Raji (cell line): ENCODE data around the gene AQP12A.

Source experiments
- POLR2A ChIP-seq: IDR thresholded peaks from 2 replicates; pipeline ENCODE4 v1.6.1; 2011; ENCODE audit warnings: low read depth, low read length, control low read depth; ENCODE audit not compliant: insufficient read depth

AQP12A gene

DNA sequence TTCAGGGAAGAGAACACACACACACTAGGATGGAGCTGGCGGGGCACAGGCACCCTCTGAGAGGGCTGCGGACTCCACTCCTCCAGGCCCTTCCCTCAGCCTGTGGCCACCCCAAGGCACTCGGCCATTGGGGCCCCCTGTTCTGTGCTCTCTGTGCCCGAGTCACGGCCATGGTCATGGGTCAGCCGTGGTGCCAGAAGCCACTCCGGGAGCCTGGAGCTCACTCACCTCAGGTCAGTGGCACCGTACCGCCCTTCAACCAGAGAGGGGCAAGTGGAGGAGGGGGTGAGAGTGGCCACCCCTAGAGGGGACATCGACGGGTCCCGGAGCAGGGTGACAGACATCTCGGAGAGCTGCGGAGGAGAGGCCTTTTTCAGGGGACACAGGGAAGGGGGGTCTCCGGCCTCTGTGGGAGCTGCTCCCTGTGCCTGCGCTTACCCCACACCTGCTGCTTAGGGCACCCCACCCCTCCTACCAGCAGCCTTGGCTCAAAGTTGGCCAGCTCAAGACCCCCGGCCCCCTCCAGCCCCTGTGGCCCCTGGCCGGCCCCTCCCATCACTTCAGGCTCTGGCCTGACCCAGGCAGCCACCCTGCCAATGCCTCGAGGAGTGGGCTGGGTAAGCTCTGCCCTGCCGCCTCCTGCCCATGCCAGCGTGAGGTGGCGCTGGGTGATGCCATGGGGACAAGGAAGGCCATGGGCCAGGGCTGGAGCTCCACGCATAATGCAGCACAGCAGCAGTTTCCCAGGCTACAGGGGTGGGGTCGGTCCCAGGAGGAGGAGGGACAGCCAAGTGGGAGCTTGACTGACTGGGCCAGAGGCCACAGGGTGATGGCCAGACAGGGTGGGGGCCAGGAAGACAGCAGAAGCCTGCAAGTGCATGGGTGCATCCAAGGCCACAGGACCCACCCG lies 29.3 kb downstream of the AQP12A start:
- no peak for TF ChIP-seq POLR2A

GRCh38 chr2:240721596-240722180 lies 30.0 kb downstream of the AQP12A start:
- no peak for TF ChIP-seq POLR2A

DNA sequence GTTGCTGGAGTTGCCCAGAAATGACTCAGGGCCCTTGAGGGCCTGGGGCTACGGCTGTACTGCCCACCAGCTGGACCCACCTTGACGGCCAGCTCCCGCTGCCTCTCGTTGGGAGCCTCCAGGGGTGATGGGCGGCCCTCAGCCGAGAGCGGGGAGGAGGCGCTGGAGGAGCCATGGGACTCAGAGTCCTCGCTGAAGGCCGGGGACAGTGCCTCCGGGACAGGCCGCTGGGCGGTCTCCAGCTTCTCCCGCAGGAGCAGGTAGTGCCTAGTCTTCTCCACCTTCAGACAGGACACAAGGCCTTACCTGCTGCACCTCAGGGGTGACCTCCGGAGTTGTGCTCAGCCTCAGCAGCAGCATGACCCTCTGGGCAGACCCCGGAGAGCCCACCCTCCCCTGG lies 30.7 kb downstream of the AQP12A start:
- TF ChIP-seq POLR2A: no peak

GRCh38 chr2:240722796-240723735 lies 31.4 kb downstream of the AQP12A start:
- no peak for TF ChIP-seq POLR2A

DNA sequence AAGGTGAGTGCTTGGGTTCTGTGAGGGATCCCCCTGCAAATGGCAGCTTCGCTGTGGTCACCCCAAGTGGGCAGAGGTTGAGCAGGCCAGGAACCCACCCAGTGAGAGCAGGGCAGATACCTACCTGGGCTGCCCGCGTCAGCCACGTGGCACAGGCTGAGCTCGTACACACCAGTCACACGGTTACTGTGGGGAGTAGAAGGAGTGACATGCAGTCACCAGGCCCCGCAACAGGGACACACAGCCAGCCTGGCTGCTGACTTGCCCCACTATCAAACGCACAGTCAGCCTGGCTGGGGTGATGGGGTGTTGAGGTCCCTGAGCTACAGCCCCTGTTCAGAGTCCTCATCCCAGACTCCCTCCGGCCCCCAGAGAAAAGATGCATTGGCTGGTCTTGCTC lies 32.2 kb downstream of the AQP12A start:
- TF ChIP-seq POLR2A: no peak

DNA sequence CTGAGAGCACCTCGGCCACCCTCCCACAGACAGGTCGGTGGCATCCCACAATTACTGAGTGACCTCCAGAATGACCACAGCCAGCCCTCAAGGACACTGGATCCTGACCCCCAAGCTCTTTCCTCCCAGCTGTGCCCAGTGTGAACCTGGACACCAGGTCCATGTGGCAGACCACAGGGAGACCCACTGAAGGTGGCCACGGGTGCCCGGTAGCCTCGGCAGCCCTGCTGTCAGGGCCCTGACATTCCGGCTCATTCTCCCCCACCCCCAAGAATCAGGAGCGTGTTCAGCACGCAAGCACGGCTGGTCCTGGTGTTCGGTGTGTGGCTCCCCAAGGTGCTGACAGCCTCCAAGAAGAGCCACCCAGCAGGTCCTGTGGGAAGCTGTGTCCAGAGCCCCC lies 32.8 kb downstream of the AQP12A start:
- TF ChIP-seq POLR2A: no peak

- TF ChIP-seq POLR2A: no peak
Measured at GRCh38 chr2:240725266-240725665, 33.6 kb downstream of the AQP12A start.

- TF ChIP-seq POLR2A: no peak
Measured at GRCh38 chr2:240725671-240726070, 34.0 kb downstream of the AQP12A start.

- TF ChIP-seq POLR2A: no peak
Measured at GRCh38 chr2:240726876-240727275, 35.2 kb downstream of the AQP12A start.

DNA sequence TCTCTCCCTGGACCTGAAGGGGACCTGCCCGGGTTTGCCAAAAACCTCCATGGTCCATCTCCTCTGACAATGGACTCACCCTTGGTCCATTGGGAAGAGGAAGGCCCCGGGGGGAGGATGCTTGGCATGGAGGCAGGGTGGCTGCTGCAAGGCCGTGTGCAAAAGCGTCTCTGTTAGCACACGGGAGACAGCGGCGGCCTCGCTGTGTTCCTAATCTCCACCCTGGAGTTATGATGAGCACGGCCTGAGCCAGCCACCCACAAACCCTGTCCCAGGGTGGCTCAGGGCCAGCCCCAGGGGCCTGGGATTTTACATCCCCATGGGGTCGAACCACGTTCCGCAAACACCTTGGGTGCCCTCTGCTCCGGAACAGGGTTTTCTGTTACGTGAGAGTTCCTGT lies 35.8 kb downstream of the AQP12A start:
- TF ChIP-seq POLR2A: no peak

- TF ChIP-seq POLR2A: no peak
Measured at GRCh38 chr2:240727913-240728312, 36.2 kb downstream of the AQP12A start.

DNA sequence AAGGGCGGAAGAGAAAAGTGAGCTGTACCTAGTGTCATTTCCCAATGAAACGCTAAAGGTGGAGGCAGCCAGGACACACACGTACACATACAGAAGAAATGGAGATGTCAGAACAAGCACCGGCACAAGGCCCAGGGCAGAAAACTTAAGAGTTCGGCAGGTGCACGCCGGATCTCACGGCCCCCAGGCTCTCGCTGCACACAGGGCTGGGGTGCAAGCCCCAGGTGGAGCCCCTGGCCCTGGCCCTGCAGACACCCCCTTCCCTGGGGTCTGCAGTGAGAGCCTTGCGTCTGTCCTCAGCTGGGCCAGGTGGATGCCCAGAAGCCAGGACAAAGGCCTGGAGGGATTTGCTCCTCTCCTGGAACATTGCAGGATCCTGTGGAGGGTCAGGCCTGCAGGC lies 36.7 kb downstream of the AQP12A start:
- TF ChIP-seq POLR2A: no peak

DNA sequence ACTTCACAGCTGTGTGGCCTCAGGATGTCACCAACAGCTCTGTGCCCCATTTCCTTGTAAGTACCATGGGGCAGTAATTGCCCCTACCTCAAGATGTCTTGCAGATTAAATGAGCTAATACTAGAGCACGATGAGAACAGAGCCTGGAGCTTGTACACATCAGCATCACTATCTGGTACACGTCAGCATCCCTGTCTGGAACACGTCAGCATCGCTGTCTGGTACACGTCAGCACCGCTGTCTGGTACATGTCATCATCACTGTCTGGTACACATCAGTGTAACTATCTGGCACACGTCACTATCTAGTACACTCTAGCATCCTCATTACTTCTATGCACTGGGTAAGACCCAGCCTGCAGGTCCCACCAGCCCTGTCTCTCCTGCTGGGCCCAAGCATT lies 37.2 kb downstream of the AQP12A start:
- TF ChIP-seq POLR2A: no peak

DNA sequence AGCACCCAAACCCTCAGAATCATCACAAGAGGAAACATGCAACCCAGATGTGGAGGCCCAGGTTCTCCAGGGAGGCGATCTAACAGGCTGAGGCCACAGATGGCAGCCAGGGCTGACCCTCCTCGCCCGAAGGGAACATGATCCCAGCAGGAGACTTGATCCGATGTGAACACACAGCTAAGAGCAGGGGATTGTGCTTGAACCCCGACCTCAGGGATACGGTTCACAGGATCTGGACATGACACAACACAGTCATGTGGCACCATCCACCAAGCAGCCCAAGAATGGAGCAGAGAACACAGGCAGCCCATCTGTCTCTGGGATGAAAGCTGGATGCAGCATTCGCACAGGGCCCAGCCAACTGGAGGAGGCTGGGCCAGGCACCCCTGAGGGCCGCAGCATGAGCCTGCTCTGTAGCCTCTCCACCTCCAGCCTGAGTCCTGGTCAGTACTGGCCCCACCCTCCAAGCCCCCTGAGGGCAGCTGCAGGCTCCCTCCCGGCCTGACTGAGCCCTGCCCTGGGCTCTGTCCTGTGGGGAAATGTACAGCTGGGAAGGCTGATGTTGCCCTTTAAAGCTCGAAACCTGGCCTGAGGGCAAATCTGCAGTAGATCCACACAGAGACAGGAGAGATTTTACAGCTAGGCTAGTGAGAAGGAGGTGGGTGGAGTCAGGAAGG lies 39.0 kb downstream of the AQP12A start:
- TF ChIP-seq POLR2A: no peak

- TF ChIP-seq POLR2A: no peak
Measured at GRCh38 chr2:240731178-240731545, 39.5 kb downstream of the AQP12A start.
